RWPE2 (cell line): ENCODE measurements around the gene IL1RAPL2.
"Not testable (repeated sequence)": the region's sequence is repeated elsewhere in the genome, so short reads cannot be mapped to it uniquely, and the experiment has no call there.

Source experiments
- ATAC-seq: fragments of 200-7000 bp; cut with Tn5 transposase; 3 replicates; pipeline ENCODE4 v1.9.1; 2021; ENCODE audit warnings: low read depth
- DNase-seq: peaks from one replicate; pipeline ENCODE4 v3.0.0-alpha.2; 2020; ENCODE audit warnings: low spot score
- H3K27ac ChIP-seq: fragments of 450-650 bp; 2 replicates; pipeline ENCODE4 v1.5.1; 2017; ENCODE audit warnings: mild to moderate bottlenecking; ENCODE audit not compliant: poor library complexity, severe bottlenecking
- H3K27me3 ChIP-seq: fragments of 250-450 bp; sonication (Bioruptor Pico); 2 replicates; pipeline ENCODE4 v1.5.1; 2021; ENCODE audit warnings: mild to moderate bottlenecking, moderate library complexity; ENCODE audit not compliant: insufficient read depth, poor library complexity, severe bottlenecking
- H3K36me3 ChIP-seq: fragments of 250-450 bp; sonication (Bioruptor Pico); 2 replicates; pipeline ENCODE4 v1.5.1; 2020; ENCODE audit warnings: low read depth, mild to moderate bottlenecking, moderate library complexity
- H3K4me1 ChIP-seq: fragments of 250-450 bp; sonication (Bioruptor Pico); 2 replicates; pipeline ENCODE4 v1.5.1; 2021; ENCODE audit warnings: mild to moderate bottlenecking, moderate library complexity; ENCODE audit not compliant: insufficient read depth, poor library complexity, severe bottlenecking
- H3K4me3 ChIP-seq: fragments of 250-450 bp; sonication (Bioruptor Pico); 2 replicates; pipeline ENCODE4 v1.5.1; 2021; ENCODE audit warnings: mild to moderate bottlenecking, moderate library complexity; ENCODE audit not compliant: severe bottlenecking
- H3K9me3 ChIP-seq: fragments of 250-450 bp; sonication (Bioruptor Pico); 2 replicates; pipeline ENCODE4 v1.5.1; 2021; ENCODE audit warnings: mild to moderate bottlenecking, moderate library complexity; ENCODE audit not compliant: severe bottlenecking
- TF ChIP-seq, protein P1 (sequence below): fragments of 450-650 bp; IDR thresholded peaks from one replicate; pipeline ENCODE4 v1.5.1; 2017; ENCODE audit warnings: mild to moderate bottlenecking, moderate library complexity; ENCODE audit not compliant: poor library complexity, severe bottlenecking

IL1RAPL2 gene

DNA sequence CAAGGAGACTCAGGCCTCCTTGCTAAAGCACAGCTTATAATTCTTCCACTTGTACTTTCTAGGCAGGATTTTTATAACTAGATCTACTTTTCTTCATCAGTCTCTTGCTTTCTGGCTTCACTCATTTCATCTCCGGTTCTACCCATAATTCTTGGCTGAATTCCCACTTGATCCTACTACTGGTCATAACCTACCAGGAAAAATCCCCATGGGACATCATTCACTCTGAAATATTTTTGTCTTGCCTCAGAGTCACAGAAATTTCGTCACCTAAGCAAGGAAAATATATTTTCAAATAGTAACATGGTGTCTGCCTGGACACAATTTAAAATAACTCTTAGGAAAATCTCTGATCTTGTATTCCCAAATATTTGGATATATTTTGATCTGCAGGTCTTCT, 532.2 kb downstream of the IL1RAPL2 start:
- DNase-seq (no peak), ATAC-seq (no peak)
- Histone ChIP-seq H3K27ac (no peak overlapping the region), H3K4me3 (no peak overlapping the region), H3K4me1 (no peaks in the 10 kb centered on the region), H3K27me3 (no peaks in the 10 kb centered on the region), H3K9me3 (no peaks in the 10 kb centered on the region), H3K36me3 (no peaks in the 10 kb centered on the region)
- TF ChIP-seq, protein P1, sequence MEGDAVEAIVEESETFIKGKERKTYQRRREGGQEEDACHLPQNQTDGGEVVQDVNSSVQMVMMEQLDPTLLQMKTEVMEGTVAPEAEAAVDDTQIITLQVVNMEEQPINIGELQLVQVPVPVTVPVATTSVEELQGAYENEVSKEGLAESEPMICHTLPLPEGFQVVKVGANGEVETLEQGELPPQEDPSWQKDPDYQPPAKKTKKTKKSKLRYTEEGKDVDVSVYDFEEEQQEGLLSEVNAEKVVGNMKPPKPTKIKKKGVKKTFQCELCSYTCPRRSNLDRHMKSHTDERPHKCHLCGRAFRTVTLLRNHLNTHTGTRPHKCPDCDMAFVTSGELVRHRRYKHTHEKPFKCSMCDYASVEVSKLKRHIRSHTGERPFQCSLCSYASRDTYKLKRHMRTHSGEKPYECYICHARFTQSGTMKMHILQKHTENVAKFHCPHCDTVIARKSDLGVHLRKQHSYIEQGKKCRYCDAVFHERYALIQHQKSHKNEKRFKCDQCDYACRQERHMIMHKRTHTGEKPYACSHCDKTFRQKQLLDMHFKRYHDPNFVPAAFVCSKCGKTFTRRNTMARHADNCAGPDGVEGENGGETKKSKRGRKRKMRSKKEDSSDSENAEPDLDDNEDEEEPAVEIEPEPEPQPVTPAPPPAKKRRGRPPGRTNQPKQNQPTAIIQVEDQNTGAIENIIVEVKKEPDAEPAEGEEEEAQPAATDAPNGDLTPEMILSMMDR: no peak

DNA sequence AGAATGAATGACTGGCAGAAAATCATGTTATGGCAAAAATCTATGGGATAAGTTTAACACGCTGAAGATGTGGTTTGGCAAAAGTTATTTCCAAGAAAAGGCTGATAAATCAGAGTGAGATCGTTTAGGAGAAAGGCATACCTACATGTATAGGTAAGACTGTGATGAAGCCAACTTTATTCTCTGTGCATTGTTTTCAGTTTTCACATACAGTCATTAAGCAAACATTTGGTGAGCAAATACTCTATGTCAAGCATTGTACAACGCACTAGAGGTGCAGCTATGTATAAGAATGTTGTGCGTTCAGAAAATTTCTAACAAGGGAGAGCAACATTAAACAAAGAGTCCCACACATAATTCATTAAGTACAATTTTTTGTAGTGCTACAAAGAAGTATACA, 532.8 kb downstream of the IL1RAPL2 start:
- H3K36me3 ChIP-seq: no peaks in the 10 kb centered on the region
- DNase-seq: no peak
- TF ChIP-seq, protein P1: no peak
- H3K27me3 ChIP-seq: no peaks in the 10 kb centered on the region
- no peaks in the 10 kb centered on the region for H3K9me3 ChIP-seq
- ATAC-seq: peak; percentile 67; the same call in 2 of the 3 replicates
- no peak overlapping the region for H3K27ac ChIP-seq
- H3K4me1 ChIP-seq: no peaks in the 10 kb centered on the region
- H3K4me3 ChIP-seq: no peak overlapping the region

DNA sequence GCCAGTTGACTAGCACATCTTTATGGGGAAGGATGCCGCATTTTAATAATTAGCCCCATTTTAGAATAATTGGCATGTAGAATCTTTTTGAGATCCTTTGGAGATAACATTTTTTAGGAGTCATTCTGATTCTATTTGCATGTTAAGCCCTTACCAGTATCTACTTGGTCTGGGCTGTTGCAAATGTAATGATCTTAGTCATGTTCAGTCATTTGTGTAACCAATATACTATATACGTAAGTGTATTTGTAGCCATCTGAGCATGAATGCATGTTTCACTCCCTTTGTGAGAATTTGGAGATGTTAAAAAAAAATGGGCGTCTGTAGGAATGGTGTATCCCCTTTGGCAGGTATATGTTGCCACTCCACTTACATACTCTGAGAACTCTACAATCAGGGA, 535.4 kb downstream of the IL1RAPL2 start:
- Histone ChIP-seq H3K9me3 (no peaks in the 10 kb centered on the region), H3K36me3 (no peaks in the 10 kb centered on the region), H3K4me3 (no peak overlapping the region), H3K27ac (no peak overlapping the region), H3K4me1 (no peaks in the 10 kb centered on the region), H3K27me3 (no peaks in the 10 kb centered on the region)
- TF ChIP-seq, protein P1: no peak
- no peak for ATAC-seq
- DNase-seq: no peak

DNA sequence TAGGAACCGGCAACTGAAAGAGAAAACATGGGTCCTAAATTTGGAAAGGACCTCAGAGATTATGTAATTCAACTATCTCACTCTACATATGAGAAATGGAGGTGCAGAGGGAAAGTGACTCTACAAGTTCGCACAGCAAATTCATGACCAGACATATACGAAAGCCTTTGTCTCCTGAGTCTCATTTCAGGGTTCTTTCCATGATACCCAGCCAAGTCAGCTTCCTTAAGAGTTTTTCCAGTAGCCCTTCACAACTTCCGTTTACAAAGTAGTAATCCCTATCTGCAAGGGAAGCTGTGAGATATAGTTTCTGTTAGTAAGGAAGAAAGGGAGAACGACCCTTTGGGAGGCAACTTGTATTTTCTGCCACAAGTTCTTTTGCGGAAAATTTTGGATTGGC, 543.9 kb downstream of the IL1RAPL2 start:
- TF ChIP-seq, protein P1: no peak
- no peak for DNase-seq
- H3K36me3 ChIP-seq: no peaks in the 10 kb centered on the region
- H3K9me3 ChIP-seq: no peaks in the 10 kb centered on the region
- H3K27me3 ChIP-seq: no peaks in the 10 kb centered on the region
- H3K4me3 ChIP-seq: no peak overlapping the region
- no peaks in the 10 kb centered on the region for H3K4me1 ChIP-seq
- no peak for ATAC-seq
- H3K27ac ChIP-seq: no peak overlapping the region

DNA sequence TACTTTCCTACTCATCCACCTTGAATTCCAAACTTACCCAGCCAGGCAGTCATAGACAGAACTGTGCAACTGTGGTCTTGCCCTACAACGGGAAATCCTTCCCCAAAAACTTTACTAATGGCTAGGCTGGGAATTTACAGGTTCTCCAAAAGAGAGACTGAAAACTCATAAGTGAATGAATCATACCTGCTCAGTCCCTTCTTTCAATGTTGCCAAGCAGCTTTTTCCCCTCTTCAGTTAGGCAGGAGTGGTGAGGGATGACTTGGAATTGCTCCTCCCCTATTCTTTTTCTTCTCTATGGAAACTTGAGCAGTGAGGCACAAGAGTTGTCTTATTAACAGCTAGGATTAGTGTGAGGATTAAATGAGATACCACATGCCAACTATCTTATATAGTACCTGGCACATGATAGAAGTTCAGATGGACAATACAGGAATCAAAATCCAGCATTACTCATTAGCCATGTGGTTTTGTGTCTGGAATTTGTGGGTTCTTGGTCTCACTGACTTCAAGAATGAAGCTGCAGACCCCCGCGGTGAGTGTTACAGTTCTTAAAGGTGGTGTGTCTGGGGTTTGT, 548.6 kb downstream of the IL1RAPL2 start:
- TF ChIP-seq, protein P1: no peak

DNA sequence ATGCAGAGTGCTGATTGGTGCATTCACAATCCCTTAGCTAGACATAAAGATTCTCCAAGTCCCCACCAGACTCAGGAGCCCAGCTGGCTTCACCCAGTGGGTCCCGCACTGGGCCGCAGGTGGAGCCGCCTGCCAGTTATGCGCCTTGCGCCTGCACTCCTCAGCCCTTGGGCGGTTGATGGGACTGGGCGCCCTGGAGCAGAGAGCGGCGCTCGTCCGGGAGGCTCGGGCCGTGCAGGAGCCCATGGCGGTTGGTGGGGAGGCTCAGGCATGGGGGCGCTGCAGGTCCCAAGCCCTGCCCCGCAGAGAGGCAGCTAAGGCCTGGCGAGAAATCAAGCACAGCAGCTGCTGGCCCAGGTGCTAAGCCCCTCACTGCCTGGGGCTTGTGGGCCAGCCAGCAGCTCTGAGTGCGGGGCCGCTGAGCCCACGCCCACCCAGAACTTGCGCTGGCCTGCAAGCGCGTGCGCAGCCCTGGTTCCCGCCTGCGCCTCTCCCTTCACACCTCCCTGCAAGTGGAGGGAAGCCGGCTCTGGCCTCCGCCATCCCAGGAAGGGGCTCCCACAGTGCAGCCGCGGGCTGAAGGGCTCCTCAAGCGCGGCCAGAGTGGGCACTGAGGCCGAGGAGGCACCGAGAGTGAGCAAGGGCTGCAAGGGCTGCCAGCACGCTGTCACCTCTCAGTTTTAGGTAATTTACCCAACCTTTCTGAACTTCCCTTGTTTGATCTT, 549.8 kb downstream of the IL1RAPL2 start:
- DNase-seq, H3K4me3 ChIP-seq, H3K36me3 ChIP-seq, H3K4me1 ChIP-seq, H3K27ac ChIP-seq, H3K9me3 ChIP-seq, ATAC-seq, H3K27me3 ChIP-seq: not testable (repeated sequence)

More for the DNA sequence above, 548.6 kb downstream of the IL1RAPL2 start:
- H3K36me3 ChIP-seq: no peaks in the 10 kb centered on the region
- DNase-seq: no peak
- no peaks in the 10 kb centered on the region for H3K27me3 ChIP-seq
- no peak overlapping the region for H3K27ac ChIP-seq
- no peaks in the 10 kb centered on the region for H3K4me1 ChIP-seq
- no peaks in the 10 kb centered on the region for H3K9me3 ChIP-seq
- no peak overlapping the region for H3K4me3 ChIP-seq
- no peak for ATAC-seq
